Stimulated activated naive CD8-positive, alpha-beta T cell treated with anti-CD3 and anti-CD28 coated beads, Interleukin-15, amount 100 ng/mL, for 72 hours (primary cell): Measurements from ENCODE around the gene CCR7.

ENCODE experiments used
- ATAC-seq: fragments of 150-1000 bp; cut with Tn5 transposase; 2 replicates; pipeline ENCODE4 v1.10.0; 2021; ENCODE audit warnings: mild to moderate bottlenecking, moderate library complexity
- DNase-seq, 2 donors: peaks; one replicate each; pipeline ENCODE4 v3.0.0; 2021 to 2022
- H3K27ac Mint-ChIP-seq, 2 donors: one replicate each; pipeline ENCODE4 v1.8.0; 2022; ENCODE audit warnings: mild to moderate bottlenecking in 2 of 2, mixed read lengths in 2 of 2, moderate library complexity in 2 of 2
- H3K27me3 Mint-ChIP-seq: one replicate; pipeline ENCODE4 v1.8.0; 2022; ENCODE audit warnings: mixed read lengths
- H3K4me1 Mint-ChIP-seq: one replicate; pipeline ENCODE4 v1.8.0; 2022; ENCODE audit warnings: mild to moderate bottlenecking, mixed read lengths
- H3K4me3 Mint-ChIP-seq, 2 donors: one replicate each; pipeline ENCODE4 v1.8.0; 2022; ENCODE audit warnings: mild to moderate bottlenecking in 2 of 2, mixed read lengths in 2 of 2, moderate library complexity in 1 of 2
- H3K9me3 Mint-ChIP-seq, 2 donors: one replicate each; pipeline ENCODE4 v1.8.0; 2022; ENCODE audit warnings: mixed read lengths in 2 of 2

CCR7 gene

GRCh38 chr17:40515011-40515410 is 50.3 kb downstream of the CCR7 start:
- DNase-seq: no peak
- Mint-ChIP-seq H3K9me3 (no peaks in the 10 kb centered on the region), H3K4me1 (peaks cover 64% of the 10 kb centered on the region), H3K4me3 (no peak overlapping the region), H3K27me3 (peaks cover 14% of the 10 kb centered on the region), H3K27ac (no peak overlapping the region)
- ATAC-seq: no peak

- DNase-seq (no peak), ATAC-seq (no peak)
- Mint-ChIP-seq H3K4me1 (peaks cover 58% of the 10 kb centered on the region), H3K27me3 (peaks cover 14% of the 10 kb centered on the region), H3K27ac (no peak overlapping the region), H3K4me3 (peak overlapping the region in 1 of 2 donors; percentile 19), H3K9me3 (no peaks in the 10 kb centered on the region)
Observed at GRCh38 chr17:40514013-40514875, 51.0 kb downstream of the CCR7 start.

DNA sequence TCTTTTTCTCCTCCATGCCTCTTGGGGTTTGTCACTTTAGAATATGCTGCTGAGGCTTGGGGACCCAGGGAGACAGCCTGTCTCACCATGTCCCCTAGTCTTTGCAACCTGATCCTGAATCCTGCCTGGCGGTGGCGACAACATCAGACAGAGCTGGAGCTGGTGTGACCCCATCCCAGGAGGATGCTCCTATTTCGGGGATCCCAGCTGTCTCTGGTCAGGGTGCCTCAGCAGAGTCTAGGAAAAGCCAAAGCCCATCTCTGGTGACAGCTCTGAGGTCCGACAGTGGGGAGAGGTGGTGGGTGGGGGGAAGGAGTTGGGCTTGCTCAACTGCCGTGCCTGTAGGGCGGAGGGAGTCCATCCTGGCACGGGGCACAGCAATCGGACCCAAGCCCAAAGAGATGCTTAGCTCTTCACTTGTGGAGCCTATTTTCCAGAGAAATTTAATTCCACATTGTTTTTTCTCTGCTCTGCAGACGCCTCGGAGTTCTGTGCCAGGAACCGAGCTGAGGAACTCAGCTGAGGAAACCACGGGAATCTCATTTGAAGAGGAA is 53.5 kb downstream of the CCR7 start:
- no peaks in the 10 kb centered on the region for H3K9me3 Mint-ChIP-seq
- H3K27ac Mint-ChIP-seq: no peak overlapping the region
- H3K4me3 Mint-ChIP-seq: no peak overlapping the region
- ATAC-seq (no peak), DNase-seq (no peak)
- H3K4me1 Mint-ChIP-seq: peaks cover 33% of the 10 kb centered on the region
- peaks cover 14% of the 10 kb centered on the region for H3K27me3 Mint-ChIP-seq

DNA sequence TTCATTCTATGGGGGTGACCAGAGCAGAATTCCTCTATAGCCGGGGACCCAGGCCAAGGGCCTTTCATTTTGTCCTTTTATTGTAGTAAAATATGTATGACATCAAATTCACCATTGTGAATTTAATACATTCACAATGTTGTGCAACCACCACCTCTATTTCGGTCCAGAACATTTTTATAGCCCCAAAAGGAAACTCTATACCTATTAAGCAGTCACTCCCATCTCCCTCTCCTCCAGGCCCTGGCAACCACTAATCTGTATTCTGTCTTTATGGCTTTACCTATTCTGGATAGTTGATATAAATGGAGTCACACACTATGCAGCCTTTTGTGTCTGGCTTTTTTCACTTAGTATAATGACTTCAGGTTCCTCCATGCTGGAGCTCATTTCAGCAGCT is 54.1 kb downstream of the CCR7 start:
- H3K27me3 Mint-ChIP-seq: peaks cover 14% of the 10 kb centered on the region
- H3K9me3 Mint-ChIP-seq: no peaks in the 10 kb centered on the region
- H3K4me3 Mint-ChIP-seq: no peak overlapping the region
- no peak for DNase-seq
- peaks cover 26% of the 10 kb centered on the region for H3K4me1 Mint-ChIP-seq
- ATAC-seq: no peak
- peak overlapping the region in 1 of 2 donors; percentile 38 for H3K27ac Mint-ChIP-seq

GRCh38 chr17:40510328-40510648 is 55.0 kb downstream of the CCR7 start:
- H3K9me3 Mint-ChIP-seq: no peaks in the 10 kb centered on the region
- ATAC-seq (no peak), DNase-seq (no peak)
- peaks cover 18% of the 10 kb centered on the region for H3K4me1 Mint-ChIP-seq
- H3K27ac Mint-ChIP-seq: no peak overlapping the region
- H3K27me3 Mint-ChIP-seq: peaks cover 14% of the 10 kb centered on the region
- no peak overlapping the region for H3K4me3 Mint-ChIP-seq

- Mint-ChIP-seq H3K9me3 (no peaks in the 10 kb centered on the region), H3K4me1 (peaks cover 13% of the 10 kb centered on the region), H3K27me3 (peaks cover 14% of the 10 kb centered on the region), H3K4me3 (no peak overlapping the region), H3K27ac (no peak overlapping the region)
- ATAC-seq (no peak), DNase-seq (no peak)
Observed at GRCh38 chr17:40509626-40510327, 55.5 kb downstream of the CCR7 start.

DNA sequence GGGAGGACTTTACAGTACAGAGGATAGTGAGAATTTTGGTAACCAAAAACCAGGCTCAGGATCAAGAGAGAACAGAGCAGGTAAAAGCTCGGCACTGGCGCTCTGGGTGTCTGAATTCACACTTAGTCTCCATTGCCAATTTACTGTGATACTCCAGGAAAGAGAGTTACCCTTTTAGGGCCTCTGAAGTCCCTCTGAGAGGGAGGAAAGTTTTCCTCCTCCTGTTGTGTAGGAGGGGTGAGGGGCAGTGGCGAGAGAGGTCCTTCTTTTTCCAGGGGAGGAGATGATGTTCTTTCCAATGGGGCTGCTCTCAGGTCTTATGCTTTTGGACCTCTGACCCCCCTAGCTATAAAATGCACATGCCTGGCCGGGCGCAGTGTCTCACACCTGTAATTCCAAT is 58.5 kb downstream of the CCR7 start:
- Mint-ChIP-seq H3K4me3 (no peak overlapping the region), H3K27ac (no peak overlapping the region), H3K4me1 (no peaks in the 10 kb centered on the region), H3K9me3 (no peaks in the 10 kb centered on the region), H3K27me3 (no peaks in the 10 kb centered on the region)
- DNase-seq (no peak), ATAC-seq (no peak)
